Endodermal cell (in vitro differentiated cells): ENCODE results near the gene GPR34. TPM values are rescaled to one million over a fixed set of nuclear protein-coding genes. Genes with fewer than 3 reads are reported as not detected.
A peak's percentile ranks its signal among the peaks of the same experiment; 100 is the strongest.

ENCODE experiments used
- DNase-seq: peaks from one replicate; pipeline ENCODE4 v3.0.0-alpha.2; 2017
- H3K27ac ChIP-seq: 2 replicates; pipeline ENCODE4 v1.5.1; 2013; ENCODE audit warnings: mild to moderate bottlenecking, low read depth, low read length, moderate library complexity
- H3K27me3 ChIP-seq: 2 replicates; pipeline ENCODE4 v1.6.1; 2013; ENCODE audit warnings: mild to moderate bottlenecking, low read length, moderate library complexity; ENCODE audit not compliant: insufficient read depth, control insufficient read depth, poor library complexity, severe bottlenecking
- H3K36me3 ChIP-seq: 2 replicates; pipeline ENCODE4 v1.7.0; 2013; ENCODE audit warnings: mild to moderate bottlenecking, low read length, moderate library complexity; ENCODE audit not compliant: control insufficient read depth, insufficient read depth
- H3K4me1 ChIP-seq: one replicate; pipeline ENCODE4 v1.7.0; 2013; ENCODE audit warnings: low read length; ENCODE audit not compliant: control insufficient read depth, insufficient read depth
- H3K4me3 ChIP-seq: 2 replicates; pipeline ENCODE4 v1.5.1; 2013; ENCODE audit warnings: mild to moderate bottlenecking, low read length, moderate library complexity
- H3K9ac ChIP-seq: 2 replicates; pipeline ENCODE4 v1.6.1; 2013; ENCODE audit warnings: mild to moderate bottlenecking, low read length, moderate library complexity; ENCODE audit not compliant: poor library complexity, severe bottlenecking; ENCODE audit errors: extremely low read depth
- H3K9me3 ChIP-seq: 2 replicates; pipeline ENCODE4 v1.6.1; 2013; ENCODE audit warnings: mild to moderate bottlenecking, low read length, moderate library complexity; ENCODE audit not compliant: control insufficient read depth
- H3K27ac Mint-ChIP-seq: 2 replicates; pipeline ENCODE4 v1.8.0; 2020; ENCODE audit warnings: mixed read lengths
- H3K27me3 Mint-ChIP-seq: 2 replicates; pipeline ENCODE4 v1.8.0; 2021; ENCODE audit warnings: mild to moderate bottlenecking, mixed read lengths; ENCODE audit not compliant: insufficient read depth
- H3K36me3 Mint-ChIP-seq: 2 replicates; pipeline ENCODE4 v1.8.0; 2020; ENCODE audit warnings: low read depth, mixed read lengths
- H3K4me1 Mint-ChIP-seq: 2 replicates; pipeline ENCODE4 v1.8.0; 2020; ENCODE audit warnings: mixed read lengths
- H3K4me3 Mint-ChIP-seq: 2 replicates; pipeline ENCODE4 v1.8.0; 2020; ENCODE audit warnings: mild to moderate bottlenecking, moderate library complexity, mixed read lengths
- H3K9me3 Mint-ChIP-seq: 2 replicates; pipeline ENCODE4 v1.8.0; 2020; ENCODE audit warnings: mild to moderate bottlenecking, mixed read lengths
- CTCF ChIP-seq: fragments of 200-600 bp; sonication (generic); conservative IDR thresholded peaks from 2 replicates; pipeline ENCODE4 v1.5.0; 2021; ENCODE audit warnings: antibody characterized with exemption, mild to moderate bottlenecking
- WGBS, 2 experiments: methylation state at CpG; one replicate each; pipeline versions ENCODE4 v1.1.5 to v1.1.7; 2013; ENCODE audit warnings: missing lambda C conversion rate in 2 of 2, mixed read lengths in 1 of 2; ENCODE audit not compliant: insufficient coverage in 1 of 2, insufficient read length in 1 of 2; 5-methylcytosine and 5-hydroxymethylcytosine counted together
- total RNA-seq, 2 donors: library from RNA; stranded (reverse); fragmentation: NEBNext Ultra II Directional in 1 of 2; extraction: Animal tissue kit (Norgen Biotek cat#: 25700) in 1 of 2; gene quantifications; 2 replicates in 1 of 2; 3 replicates in 1 of 2; pipeline ENCODE4 v1.2.1, GENCODE V29; 2021

The GPR34 gene
- total RNA-seq, 2 donors from 2014 or later, result not detected

- DNase-seq, result peak; percentile 55
- Histone ChIP-seq H3K36me3 (no peaks in the 10 kb centered on the region), H3K4me1 (no peaks in the 10 kb centered on the region), H3K4me3 (no peak overlapping the region), H3K27me3 (no peaks in the 10 kb centered on the region), H3K9me3 (no peaks in the 10 kb centered on the region), H3K27ac (no peak overlapping the region), H3K9ac (no peak overlapping the region)
- H3K36me3 Mint-ChIP-seq, result no peaks in the 10 kb centered on the region
- H3K27me3 Mint-ChIP-seq, result no peaks in the 10 kb centered on the region
- no peaks in the 10 kb centered on the region for H3K4me1 Mint-ChIP-seq
- peak; percentile 72 for TF ChIP-seq CTCF
- H3K27ac Mint-ChIP-seq, result no peak overlapping the region
- H3K4me3 Mint-ChIP-seq, result no peak overlapping the region
- WGBS, 2 experiments, result 33% methylated on average over 1 of the region's 1 CpG; no CpG with 5 or more reads in 1 of the 2 experiments
- peaks cover 34% of the 10 kb centered on the region for H3K9me3 Mint-ChIP-seq
These were observed 45.8 kb downstream of the GPR34 start for GRCh38 chrX:41734530-41734929.

GRCh38 chrX:41737065-41737464 is 48.3 kb downstream of the GPR34 start:
- H3K9me3 Mint-ChIP-seq, result peaks cover 34% of the 10 kb centered on the region
- peaks cover 4% of the 10 kb centered on the region for H3K4me1 Mint-ChIP-seq
- Histone ChIP-seq H3K4me1 (no peaks in the 10 kb centered on the region), H3K27me3 (no peaks in the 10 kb centered on the region), H3K9me3 (no peaks in the 10 kb centered on the region), H3K27ac (no peak overlapping the region), H3K4me3 (no peak overlapping the region), H3K36me3 (no peaks in the 10 kb centered on the region), H3K9ac (no peak overlapping the region)
- no peak overlapping the region for H3K27ac Mint-ChIP-seq
- no peaks in the 10 kb centered on the region for H3K36me3 Mint-ChIP-seq
- TF ChIP-seq CTCF, result no peak
- WGBS, 2 experiments, result 90 to 95% methylated on average over 3 to 6 of the region's 7 CpGs
- no peak for DNase-seq
- no peak overlapping the region for H3K4me3 Mint-ChIP-seq
- H3K27me3 Mint-ChIP-seq, result no peaks in the 10 kb centered on the region

- Mint-ChIP-seq H3K4me3 (no peak overlapping the region), H3K4me1 (peaks cover 8% of the 10 kb centered on the region), H3K9me3 (peaks cover 36% of the 10 kb centered on the region), H3K27me3 (no peaks in the 10 kb centered on the region), H3K36me3 (peaks cover 7% of the 10 kb centered on the region), H3K27ac (peak overlapping the region; percentile 5)
- Histone ChIP-seq H3K27ac (no peak overlapping the region), H3K36me3 (no peaks in the 10 kb centered on the region), H3K9ac (no peak overlapping the region), H3K27me3 (no peaks in the 10 kb centered on the region), H3K4me3 (no peak overlapping the region), H3K9me3 (no peaks in the 10 kb centered on the region), H3K4me1 (peaks cover 3% of the 10 kb centered on the region)
- DNase-seq, result no peak
- WGBS, 2 experiments, result 64% methylated on average over 1 of the region's 1 CpG; no CpG with 5 or more reads in 1 of the 2 experiments
- TF ChIP-seq CTCF, result no peak
These were observed 51.1 kb downstream of the GPR34 start for GRCh38 chrX:41739871-41740270.

Other genes starting within 250 kb of the GPR34 start
- not detected for gene NYX, start 241.6 kb upstream of the GPR34 start, total RNA-seq
- gene GPR82, start 35.2 kb downstream of the GPR34 start, total RNA-seq, result not detected
- 10 to 100 TPM; 79.1 to 87.1 TPM for gene CASK, start 234.6 kb downstream of the GPR34 start, total RNA-seq